Measurements from ENCODE around the gene MS4A8.

MS4A8 gene

GRCh38 chr11:60753309-60753708, 53.9 kb downstream of the MS4A8 start:
- no peak for ATAC-seq
- TF ChIP-seq CSDC2 (CRISPR knock-in tag; IDR thresholded peaks at IDR 0.05) (no peak), CSRNP3 (CRISPR knock-in tag; IDR thresholded peaks at IDR 0.05) (no peak), TOX (CRISPR knock-in tag; IDR thresholded peaks at IDR 0.05; ENCODE audit: borderline replicate concordance) (no peak), ESRRG (CRISPR knock-in tag; IDR thresholded peaks at IDR 0.05) (no peak), ZFP3 (CRISPR knock-in tag; IDR thresholded peaks at IDR 0.05) (no peak), PATZ1 (CRISPR knock-in tag; IDR thresholded peaks at IDR 0.05; ENCODE audit: borderline replicate concordance) (no peak), PPARA (CRISPR knock-in tag; IDR thresholded peaks at IDR 0.05; ENCODE audit: borderline replicate concordance) (no peak), GLIS3 (CRISPR knock-in tag; IDR thresholded peaks at IDR 0.05) (no peak), RARB (CRISPR knock-in tag; IDR thresholded peaks at IDR 0.05) (no peak), SNAI2 (CRISPR knock-in tag; IDR thresholded peaks at IDR 0.05) (no peak), POU6F1 (CRISPR knock-in tag; IDR thresholded peaks at IDR 0.05; ENCODE audit: borderline replicate concordance, low read depth) (no peak), ZNF565 (CRISPR knock-in tag; conservative IDR thresholded peaks at IDR 0.05; ENCODE audit: low read depth) (no peak)

- TF ChIP-seq PPARA (CRISPR knock-in tag; IDR thresholded peaks at IDR 0.05; ENCODE audit: borderline replicate concordance) (no peak), ZFP3 (CRISPR knock-in tag; IDR thresholded peaks at IDR 0.05) (no peak), ZNF565 (CRISPR knock-in tag; conservative IDR thresholded peaks at IDR 0.05; ENCODE audit: low read depth) (no peak), ARNTL (CRISPR knock-in tag; IDR thresholded peaks at IDR 0.05; ENCODE audit: borderline replicate concordance, low read depth) (no peak), POU6F1 (CRISPR knock-in tag; IDR thresholded peaks at IDR 0.05; ENCODE audit: borderline replicate concordance, low read depth) (no peak), PATZ1 (CRISPR knock-in tag; IDR thresholded peaks at IDR 0.05; ENCODE audit: borderline replicate concordance) (no peak), RARB (CRISPR knock-in tag; IDR thresholded peaks at IDR 0.05) (no peak), CSRNP3 (CRISPR knock-in tag; IDR thresholded peaks at IDR 0.05) (no peak), ESRRG (CRISPR knock-in tag; IDR thresholded peaks at IDR 0.05) (no peak), BACH2 (CRISPR knock-in tag; IDR thresholded peaks at IDR 0.05; ENCODE audit: borderline replicate concordance) (no peak), GLIS3 (CRISPR knock-in tag; IDR thresholded peaks at IDR 0.05) (no peak), OSR1 (CRISPR knock-in tag; IDR thresholded peaks at IDR 0.05) (no peak), TOX (CRISPR knock-in tag; IDR thresholded peaks at IDR 0.05; ENCODE audit: borderline replicate concordance) (no peak), TCF4 (CRISPR knock-in tag; IDR thresholded peaks at IDR 0.05; ENCODE audit: borderline replicate concordance) (no peak), ZNF8 (CRISPR knock-in tag; IDR thresholded peaks at IDR 0.05) (no peak), CSDC2 (CRISPR knock-in tag; IDR thresholded peaks at IDR 0.05) (no peak), ZNF70 (CRISPR knock-in tag; IDR thresholded peaks at IDR 0.05) (no peak), ZC3H10 (CRISPR knock-in tag; IDR thresholded peaks at IDR 0.05) (no peak)
- ATAC-seq, result no peak
Measured at GRCh38 chr11:60754887-60755286, 55.5 kb downstream of the MS4A8 start.

Data from SK-N-SH treated with all-trans-retinoic acid at 6 μM for 48 hours (cell line).